Ureter (tissue), 1 donor: Measurements from ENCODE around the gene CD46. TPM values are rescaled to one million over a fixed set of nuclear protein-coding genes. Genes with fewer than 3 reads are reported as not detected.
A peak's percentile ranks its signal among the peaks of the same experiment; 100 is the strongest.

Experiments
- DNase-seq: peaks from one replicate; pipeline ENCODE4 v3.0.0-alpha.2; 2020; ENCODE audit warnings: low spot score
- total RNA-seq: library from RNA; stranded (reverse); gene quantifications from one replicate; pipeline ENCODE4 v1.2.4, GENCODE V29; 2023
- donor health status: DM: yes; HTN: yes; CAD: no.

Gene CD46
- total RNA-seq, 1 donor from 2014 or later, result 348 TPM

DNA sequence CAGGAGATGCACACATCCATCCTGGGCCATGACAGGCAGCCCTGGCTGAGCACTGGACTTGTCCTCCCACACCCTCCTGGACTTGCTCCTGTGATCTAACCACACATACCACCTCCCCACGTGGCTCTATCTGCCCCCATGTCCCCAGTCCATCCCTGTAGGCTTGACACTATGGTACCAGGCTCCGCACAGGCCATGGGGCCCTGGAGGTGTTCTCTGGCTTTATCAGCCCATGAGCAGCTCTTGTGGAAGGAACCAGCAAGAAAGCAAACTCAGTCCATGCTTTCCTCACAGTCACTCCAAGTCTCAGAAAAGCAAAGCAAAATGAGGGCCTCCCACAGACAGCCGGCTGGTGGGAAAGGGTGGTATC is 61.6 kb downstream of the CD46 start:
- DNase-seq, result peak; percentile 43

DNA sequence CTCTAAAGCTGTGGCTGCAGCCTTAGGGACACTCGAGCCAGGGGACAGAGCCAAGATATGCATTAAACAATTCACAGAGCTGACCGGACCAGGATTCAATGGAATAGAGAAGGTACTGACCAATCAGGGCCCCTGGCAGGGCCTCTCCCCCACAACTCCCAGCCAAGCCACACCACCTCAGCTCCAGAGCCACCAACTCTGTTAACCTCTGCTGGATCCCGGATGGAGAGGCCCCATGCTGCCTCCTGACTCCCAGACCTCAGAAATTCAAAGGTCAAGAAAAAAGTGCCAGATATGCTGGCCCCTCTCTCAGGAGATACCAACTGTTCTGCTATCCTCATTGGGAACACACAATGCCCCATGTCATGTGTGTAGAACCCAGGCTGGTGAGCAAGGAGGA is 62.1 kb downstream of the CD46 start:
- DNase-seq, result peak; percentile 38

DNA sequence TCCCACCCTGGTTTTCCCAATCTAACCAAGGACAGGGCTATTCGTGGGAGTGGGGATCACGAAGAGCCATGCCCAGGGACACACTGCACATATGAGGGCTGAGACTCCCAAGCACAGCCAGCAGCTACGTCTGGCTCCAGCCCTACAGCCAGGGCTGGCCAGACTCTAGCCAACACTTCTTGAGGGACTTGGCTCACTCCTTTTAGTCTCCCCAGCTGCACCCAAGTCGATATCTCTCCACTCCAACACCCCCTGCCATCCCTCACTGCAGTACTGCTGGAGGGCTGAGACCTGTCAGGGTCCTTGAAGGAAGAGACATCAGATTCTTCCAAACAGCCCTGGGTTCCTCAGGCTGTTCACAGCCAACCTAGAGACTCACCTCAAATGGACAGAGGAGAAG is 62.6 kb downstream of the CD46 start:
- DNase-seq, result no peak

DNA sequence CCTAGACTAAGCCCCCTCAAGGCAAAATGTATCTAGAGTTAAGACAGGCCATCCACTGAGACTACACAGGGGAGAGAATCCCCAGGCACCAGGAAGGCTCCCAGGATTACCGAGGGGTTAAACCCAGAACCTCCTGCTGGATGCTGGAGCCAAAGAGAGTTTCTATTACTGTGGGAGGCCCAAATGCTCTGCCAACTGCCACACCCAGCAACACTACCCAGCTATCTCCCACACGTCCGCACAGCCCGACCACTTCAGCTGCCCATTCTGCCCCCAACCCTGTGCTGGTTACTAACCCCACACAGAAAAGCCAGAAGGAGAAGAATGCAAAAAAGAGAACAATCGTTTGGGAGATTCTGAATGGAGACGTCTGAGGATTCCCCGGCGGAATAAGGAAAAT is 63.6 kb downstream of the CD46 start:
- no peak for DNase-seq

DNA sequence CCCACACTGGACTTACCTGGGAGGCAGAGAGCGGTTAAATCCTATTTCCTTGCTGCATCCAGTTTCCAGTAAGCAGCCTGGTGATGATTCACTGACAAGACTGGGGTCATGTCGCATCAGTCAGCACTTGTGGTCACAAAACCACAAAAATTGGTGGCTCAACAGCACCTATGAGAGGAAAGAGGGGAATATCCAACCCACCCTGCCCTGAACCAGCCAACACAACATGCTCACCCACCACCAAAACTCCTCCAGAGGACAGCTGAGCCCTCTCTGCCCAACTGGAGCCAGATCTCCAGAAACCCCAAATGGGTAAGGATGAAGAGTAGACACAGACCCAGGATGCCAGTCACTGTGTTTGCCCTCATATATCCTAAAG is 64.0 kb downstream of the CD46 start:
- DNase-seq, result no peak

DNA sequence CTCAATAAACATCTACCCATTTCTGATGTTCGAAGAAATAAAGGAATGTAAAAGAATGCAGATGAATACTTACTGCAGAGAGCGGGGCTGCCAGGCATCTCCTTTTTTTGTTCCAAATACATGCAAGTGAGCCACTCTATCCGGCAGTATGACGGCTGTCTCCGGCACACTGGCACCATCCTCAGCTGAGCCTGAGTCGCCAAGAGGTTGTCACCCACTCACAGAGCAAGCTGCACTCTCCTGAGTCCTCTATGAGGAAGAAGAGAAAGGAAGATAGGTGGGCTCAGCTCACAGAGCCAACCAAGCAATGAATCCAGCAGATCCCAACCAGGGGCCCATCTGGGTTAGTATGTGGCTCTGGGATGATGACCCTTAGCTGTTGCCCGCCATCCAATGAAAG is 65.3 kb downstream of the CD46 start:
- DNase-seq, result no peak

DNA sequence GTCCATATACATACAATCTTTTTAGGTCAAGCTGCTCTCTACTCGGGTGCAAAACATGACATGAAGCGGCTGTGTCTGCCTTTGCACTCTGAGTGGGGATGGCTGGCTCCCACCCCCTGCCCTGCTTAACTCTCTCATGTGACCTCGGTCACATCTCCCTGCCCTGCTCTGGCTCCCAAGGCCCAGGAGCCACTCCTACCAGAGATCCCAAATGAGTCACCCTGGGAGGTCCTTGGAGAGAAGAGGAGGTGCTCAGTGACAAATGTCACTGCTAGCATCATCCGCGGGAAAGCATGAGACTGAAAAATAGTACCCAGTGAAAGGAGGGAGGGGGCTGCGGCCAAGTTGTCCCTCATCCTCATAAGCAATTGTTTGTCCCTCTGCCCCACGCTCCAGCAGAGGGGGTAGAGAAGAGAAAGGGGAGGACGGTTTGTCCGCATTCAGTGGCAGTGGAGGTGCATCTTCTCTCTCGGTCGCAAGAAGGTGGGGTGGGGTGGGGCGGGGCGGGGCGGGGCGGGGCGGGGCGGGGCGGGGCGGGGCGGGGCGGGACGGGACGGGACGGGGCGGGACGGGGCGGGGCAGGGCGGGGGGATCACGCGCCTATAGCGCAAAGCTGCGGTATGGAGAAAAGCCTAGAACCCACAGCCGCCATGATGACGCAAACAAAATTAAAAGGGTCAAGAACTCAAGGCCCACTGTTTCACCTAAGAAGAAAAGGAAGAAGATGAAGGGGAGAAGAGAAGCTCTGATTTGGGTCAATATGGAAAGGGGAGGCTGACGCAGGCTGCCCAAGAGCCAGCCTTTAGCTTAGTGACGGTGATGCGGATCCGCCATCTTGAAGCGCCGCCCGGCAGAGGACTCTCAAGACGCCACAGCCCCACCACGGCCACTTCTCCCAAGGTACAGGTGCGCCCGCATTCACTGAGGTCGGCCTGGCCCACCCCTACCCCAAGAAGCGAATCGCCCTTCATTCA is 66.2 kb downstream of the CD46 start:
- DNase-seq, result peak; percentile 43

DNA sequence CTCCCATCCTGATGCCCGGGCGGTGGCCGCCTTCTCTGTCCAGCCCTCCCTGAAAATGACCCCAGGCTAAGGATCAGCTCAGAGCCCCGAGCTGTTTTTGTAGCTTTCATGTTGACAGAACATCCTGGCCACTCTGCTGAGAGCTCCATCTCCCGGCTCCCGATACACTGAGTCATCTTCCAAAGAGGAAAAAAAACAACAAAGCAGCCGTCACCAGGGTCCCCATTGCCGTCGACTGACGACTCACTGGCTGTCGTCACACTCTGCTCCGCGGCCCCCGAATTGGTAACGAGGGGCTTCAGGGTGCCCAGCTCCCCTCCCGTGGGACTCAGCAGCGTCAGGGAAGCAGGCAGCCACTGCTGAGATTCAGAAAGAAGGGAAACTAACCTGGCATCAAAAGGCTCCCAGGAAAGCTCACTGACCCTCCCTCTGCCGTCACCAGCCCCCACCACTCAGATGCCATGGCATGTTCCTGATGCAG is 67.2 kb downstream of the CD46 start:
- DNase-seq, result peak; percentile 42

DNA sequence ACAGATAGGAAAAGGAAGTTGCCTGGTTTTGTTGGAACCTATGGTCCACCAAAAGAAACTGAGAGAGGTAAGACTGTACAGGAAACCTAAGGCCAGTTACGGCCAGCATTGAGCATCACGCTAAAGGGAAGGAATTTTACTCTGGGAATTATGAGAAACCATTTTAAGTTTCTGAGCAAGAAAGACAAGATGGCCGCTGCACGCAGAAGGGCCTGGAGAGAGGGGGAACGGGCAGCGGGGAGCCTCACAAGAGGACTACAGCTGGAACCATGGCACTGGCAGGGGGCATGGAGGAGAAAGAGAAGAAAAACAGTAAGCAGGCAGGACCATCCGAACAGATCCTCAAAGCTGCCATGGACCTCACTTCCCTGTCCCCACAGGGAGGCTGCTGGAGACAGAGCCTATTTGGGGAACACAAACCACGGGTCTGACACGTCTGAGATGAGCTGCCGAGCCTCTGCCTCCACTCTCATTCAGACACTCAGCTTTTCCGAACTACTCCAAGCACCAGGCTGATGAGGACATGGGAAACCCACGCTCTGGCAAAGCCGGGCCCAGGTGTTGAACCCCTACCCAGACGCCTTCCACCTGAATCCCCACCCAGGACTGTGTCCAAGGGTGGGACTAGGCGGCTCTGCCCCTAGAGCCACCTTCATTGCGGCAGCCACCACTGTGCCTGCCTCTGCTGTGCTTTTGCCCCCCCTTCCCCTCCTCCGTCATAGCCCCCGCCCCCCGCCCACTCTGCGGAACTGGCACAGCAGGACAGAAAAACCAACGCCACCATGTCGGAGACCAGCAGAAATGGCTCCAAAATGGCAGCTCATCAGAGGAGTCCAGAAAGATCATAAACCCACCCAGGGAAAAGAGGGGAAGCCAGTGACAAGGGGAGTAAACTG is 69.0 kb downstream of the CD46 start:
- no peak for DNase-seq

DNA sequence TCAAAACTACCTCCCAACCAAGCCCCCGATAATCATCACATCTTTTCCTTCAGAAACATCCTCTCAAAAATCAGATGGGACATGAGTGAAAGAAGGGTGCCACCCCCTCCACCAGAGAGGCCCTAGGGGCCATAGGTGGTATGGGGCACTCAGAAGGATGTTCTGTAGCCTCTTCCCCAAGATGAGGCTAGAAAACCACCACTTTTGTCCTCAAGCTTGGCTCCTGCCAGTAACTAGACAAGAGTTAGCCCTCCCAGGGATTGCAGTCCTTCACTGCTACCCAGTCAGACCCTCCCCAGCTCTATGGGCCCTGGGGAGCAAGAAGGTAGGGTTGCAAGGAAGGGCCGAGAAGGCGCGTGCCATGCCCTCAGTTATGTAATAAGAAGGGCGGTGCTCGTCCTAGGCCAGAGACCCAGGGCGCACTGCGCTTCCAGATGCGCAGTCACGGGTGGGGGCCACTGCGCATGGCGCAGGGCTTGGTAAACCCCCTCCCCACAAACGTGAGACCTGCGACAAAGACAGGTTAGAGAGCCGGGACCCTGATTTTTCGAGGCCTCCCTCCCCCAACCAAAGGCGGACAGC is 69.7 kb downstream of the CD46 start:
- peak; percentile 54 for DNase-seq

DNA sequence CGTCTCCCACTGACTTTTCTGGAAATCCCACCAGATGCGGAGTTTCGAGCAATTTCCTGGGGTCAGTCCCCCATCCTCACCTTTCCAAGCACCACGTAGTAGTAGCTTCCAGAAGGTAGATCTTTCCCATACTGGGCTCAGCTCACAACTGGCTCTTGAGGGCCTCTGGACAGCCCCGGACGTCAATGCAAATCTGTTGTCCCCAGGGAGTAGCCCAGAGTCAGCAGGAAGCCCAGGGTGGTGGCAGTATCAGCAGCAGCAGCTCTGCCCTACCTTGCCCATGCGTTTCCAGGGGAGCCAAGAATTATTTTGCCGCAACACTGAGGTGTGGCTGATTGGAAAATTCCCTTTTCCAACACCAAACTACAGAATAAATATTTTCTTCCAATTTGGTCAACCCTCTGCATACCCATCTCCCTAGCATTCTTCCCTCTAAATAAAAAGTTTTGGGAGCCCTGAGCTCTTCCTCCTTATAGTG is 70.3 kb downstream of the CD46 start:
- peak; percentile 48 for DNase-seq

DNA sequence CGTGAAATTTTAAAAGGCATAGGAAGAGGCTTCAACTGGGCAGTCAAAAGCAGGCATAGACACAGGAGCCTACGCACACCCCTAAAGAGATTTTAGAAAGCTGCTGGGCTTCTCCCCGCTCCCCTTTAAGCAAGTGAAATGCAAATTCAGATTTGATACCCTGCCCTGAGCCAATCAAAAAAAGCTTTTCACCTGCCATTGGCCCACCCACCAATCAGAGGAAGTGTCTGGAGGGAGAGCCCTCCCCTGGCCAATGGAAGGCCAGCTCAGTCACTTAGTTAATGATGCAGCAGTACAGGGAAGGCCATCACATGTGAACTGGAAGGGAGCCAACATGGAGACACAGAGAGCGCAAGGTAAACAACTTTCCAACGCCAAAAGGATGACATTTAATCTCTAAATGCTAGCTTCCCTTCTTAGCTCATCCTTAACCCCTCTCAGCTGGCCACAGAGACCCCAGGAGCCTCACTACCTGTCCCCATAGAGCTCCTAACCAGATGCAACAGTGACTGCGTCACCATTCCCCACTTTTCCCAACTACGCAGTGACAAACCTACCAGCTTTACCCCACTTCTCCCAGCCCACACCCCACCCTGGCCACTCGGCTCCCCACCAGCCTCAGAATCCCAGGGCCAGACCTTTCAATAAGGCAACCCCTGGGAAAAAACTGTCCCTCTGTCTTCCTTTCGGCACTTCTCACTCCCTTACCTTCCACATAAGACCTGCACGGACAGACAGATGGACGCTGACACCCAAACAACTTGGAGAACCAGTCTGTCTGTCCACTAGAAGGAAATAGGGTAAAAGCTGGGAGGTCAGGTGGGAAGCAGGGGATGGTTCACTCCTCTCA is 71.0 kb downstream of the CD46 start:
- DNase-seq, result peak; percentile 95

DNA sequence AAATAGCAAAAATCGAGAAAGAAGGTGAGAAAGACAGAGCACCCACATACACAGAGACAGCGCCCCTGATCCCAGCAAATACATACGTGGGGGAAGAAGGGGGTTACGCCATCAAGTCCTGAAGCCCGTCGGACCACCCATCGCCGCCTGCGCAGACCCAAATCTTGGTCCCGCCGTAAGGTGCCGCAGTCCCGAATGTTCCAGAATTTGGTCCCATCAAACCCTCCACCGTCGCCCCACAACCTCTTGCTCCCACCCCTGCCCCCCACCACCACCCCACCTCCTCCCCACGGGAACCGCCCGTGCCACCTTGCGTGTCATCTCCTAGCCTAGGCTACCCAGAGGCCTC is 71.7 kb downstream of the CD46 start:
- DNase-seq, result no peak

DNA sequence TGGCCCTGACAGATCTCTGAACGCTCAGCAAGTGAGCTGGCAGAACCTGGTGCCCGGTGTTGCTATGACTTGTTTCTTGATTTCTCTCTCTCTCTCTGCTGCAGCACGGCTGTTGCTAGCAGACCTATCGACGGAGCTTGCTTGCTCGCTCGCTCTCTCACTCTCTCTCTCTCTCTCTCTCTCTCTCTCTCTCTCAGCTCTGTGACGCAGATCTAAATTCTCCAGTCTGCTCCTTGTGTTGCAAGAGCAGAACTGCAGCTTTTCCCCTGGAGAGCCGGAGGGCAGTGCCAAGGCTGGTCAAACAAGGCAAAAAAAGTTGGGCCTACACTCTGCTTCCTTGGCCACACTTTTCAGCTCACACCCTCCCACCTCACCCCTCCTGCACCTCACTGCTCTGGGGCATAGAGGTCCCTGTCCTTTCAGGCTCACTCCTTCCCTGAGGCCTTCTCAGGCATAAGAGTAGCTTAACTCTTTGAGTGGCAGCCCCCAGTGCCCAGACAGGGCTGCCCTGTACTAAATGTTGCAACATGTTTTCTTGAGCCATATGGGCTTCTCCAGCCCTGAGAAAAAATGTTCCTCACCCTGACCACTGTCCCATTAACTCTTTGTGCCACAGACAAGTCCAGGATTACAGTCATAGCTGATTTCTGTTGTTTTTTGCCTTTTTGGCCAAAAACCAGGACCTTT is 72.2 kb downstream of the CD46 start:
- DNase-seq, result peak; percentile 90

DNA sequence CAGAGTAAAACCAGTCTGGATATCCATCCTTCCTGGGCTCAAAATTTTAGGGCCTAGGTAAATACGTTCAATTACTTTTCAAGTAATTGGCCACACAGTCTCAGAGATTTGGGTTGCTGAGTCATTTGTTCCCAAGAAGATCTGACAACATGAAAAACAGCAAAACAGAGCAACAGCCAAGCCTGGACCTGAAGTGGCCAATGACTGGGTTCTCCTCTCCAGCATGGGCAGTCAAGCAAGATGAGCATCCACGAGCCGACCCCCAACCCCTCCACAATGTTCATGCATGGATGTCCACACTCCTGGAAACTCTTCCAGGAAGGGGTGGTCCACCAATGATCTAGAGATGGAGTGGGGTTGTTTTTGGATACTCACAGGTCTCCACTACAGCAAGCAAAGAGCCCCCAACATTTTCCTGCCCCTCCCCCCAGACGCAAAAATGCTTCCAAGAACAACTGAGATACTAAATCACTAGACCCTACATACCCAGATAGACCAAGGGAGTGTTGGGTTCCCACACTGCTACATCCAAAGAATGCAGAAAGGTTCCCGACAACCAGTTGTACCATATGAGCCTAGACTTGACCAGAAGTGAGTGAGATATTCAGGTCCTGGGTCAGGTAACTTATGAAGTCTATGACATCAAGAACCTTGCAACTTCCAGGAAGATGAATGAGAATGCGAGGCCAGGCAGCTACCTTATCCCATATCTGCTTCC is 73.0 kb downstream of the CD46 start:
- no peak for DNase-seq

DNA sequence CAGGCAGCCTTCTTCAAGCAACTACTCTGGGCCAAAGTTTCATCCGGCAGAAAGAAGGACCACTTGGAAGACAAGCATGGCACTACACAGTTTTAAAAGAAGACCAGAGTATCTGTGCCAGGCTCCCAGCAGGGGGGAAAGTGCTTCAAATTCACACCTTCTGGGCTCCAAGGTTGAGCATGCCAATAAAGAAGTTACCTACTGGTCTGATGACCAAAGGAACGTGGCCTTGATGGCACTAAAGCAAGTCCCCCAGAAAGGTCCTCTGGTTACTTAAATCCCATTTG is 73.5 kb downstream of the CD46 start:
- DNase-seq, result no peak

DNA sequence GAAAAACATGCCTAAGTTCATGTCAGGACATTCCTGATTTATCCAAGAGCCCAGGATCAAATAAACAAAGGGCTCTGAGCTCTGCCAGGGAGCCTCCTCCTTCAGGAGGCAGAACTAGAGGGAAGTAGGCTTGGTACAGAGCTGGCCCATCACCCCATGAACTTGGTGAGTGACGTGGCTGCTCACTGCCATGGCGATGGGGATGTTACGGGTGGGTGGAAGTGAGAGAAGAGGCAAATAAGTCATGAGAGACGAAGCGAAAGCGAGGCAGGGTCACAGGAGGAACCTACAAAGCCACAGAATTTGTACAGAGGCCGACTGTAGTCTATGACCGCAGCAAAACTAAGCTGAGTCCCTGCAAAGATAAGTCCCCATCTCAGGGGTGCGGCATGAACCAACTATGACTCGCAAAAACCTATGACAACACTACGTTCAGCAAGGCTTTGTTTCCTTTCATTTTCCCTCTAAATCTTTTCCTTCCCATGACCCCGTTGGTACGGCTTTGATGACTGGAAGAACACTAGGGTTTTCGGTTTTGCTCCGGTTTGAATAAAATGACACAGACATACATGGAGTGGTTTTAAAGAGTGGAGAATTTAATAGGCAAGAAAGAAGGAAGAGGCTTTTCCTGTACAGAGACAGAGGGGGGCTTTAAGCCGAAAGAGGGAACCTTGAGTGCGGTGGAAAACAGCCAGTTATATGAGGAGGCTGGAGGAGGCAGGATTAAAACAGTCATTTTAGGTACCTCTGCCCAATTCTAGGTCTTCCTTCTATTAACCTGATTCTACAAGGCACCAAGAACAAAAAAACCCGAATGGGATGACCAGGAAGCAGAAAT is 74.1 kb downstream of the CD46 start:
- DNase-seq, result no peak

DNA sequence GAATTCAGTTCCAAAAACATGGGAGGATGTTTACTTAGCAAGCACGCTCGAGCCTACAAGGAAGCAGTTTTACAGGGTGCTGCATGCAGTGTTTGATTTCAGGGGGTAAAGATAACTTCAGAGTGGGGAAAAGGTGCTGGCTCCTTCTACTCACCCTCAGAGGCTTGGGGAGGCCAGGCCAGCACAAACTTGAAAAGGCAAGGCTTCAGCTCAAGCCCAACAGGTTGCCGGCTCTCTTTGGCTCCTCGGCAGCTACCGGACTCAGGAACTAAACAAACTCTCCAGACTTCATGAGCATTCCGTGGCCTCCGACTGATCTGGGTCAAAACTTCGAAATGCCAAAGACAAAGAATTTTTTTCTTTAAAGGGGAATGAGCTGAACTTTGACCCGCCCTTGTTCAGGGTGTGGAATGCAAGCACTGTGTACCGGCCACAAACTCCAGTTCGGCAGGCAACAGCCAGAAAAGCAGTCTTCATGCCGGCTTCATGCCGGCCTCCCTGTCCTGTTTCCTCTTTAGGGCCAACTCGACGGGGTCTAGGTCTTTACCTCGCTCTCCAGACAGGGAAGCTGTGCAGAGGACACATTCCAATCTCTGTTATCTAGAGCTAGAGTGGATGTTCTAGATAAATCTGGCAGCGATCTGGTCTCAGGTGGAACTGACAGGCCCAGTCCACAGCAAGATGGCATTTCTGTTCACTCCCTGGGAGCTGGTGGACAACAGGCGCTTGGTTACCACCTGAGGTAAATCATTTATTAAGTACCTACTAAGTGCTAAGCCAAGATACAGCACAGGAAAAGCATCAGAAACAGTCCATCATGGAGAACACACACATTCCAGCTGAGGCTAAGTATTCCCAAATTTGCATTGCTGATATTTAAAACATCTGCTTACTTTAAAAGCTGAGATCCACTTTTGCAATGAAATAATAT is 75.0 kb downstream of the CD46 start:
- DNase-seq, result peak; percentile 78
